DND-41 (cell line): ENCODE measurements around the gene MTX1.

Experiments used
- ATAC-seq: fragments of 200-7000 bp; cut with Tn5 transposase; 3 replicates; pipeline ENCODE4 v1.9.1; 2021; ENCODE audit warnings: low read depth; ENCODE audit not compliant: insufficient read depth
- DNase-seq: peaks from one replicate; pipeline ENCODE4 v3.0.0-alpha.2; 2020
- H2AFZ ChIP-seq: 2 replicates; pipeline ENCODE4 v1.6.0; 2012; ENCODE audit warnings: low read depth, low read length
- H3K27ac ChIP-seq: 2 replicates; pipeline ENCODE4 v1.5.1; 2012; ENCODE audit warnings: low read length, inconsistent platforms
- H3K27me3 ChIP-seq: fragments of 200-600 bp; sonication (generic); 2 replicates; pipeline ENCODE4 v1.6.0; 2012; ENCODE audit warnings: low read length, mild to moderate bottlenecking, inconsistent platforms; ENCODE audit not compliant: insufficient read depth, poor library complexity
- H3K36me3 ChIP-seq: 2 replicates; pipeline ENCODE4 v1.5.1; 2012; ENCODE audit warnings: low read length, inconsistent platforms; ENCODE audit not compliant: insufficient read depth
- H3K4me1 ChIP-seq: 2 replicates; pipeline ENCODE4 v1.5.1; 2012; ENCODE audit warnings: mild to moderate bottlenecking, low read length; ENCODE audit not compliant: insufficient read depth
- H3K4me2 ChIP-seq: 2 replicates; pipeline ENCODE4 v1.6.0; 2012; ENCODE audit warnings: mild to moderate bottlenecking, moderate library complexity, low read length, inconsistent platforms; ENCODE audit not compliant: insufficient read depth
- H3K4me3 ChIP-seq, 2 experiments: fragments of 200-600 bp in 1 of 2; shearing (Covaris generic) in 1 of 2; 2 replicates each; pipeline ENCODE4 v1.5.1; 2012 to 2016; ENCODE audit warnings: inconsistent platforms in 2 of 2, low read length in 2 of 2, mild to moderate bottlenecking in 2 of 2, low read depth in 1 of 2, moderate library complexity in 1 of 2
- H3K79me2 ChIP-seq: 2 replicates; pipeline ENCODE4 v1.6.0; 2012; ENCODE audit warnings: low read length, inconsistent platforms; ENCODE audit not compliant: insufficient read depth
- H3K9ac ChIP-seq: 2 replicates; pipeline ENCODE4 v1.6.0; 2012; ENCODE audit warnings: low read depth, mild to moderate bottlenecking, inconsistent platforms, low read length, moderate library complexity
- H3K9me3 ChIP-seq: 2 replicates; pipeline ENCODE4 v1.5.1; 2012; ENCODE audit warnings: low read length, moderate library complexity, mild to moderate bottlenecking, inconsistent platforms; ENCODE audit not compliant: insufficient read depth, severe bottlenecking
- H4K20me1 ChIP-seq: 2 replicates; pipeline ENCODE4 v1.6.0; 2012; ENCODE audit warnings: low read length; ENCODE audit not compliant: insufficient read depth
- CTCF ChIP-seq: IDR thresholded peaks from 2 replicates; pipeline ENCODE4 v1.5.1; 2012; ENCODE audit warnings: borderline replicate concordance, low read length, moderate library complexity, mild to moderate bottlenecking; ENCODE audit not compliant: poor library complexity, severe bottlenecking; ENCODE audit errors: extremely low read depth
- EZH2 ChIP-seq: IDR thresholded peaks from 3 replicates; pipeline ENCODE4 v1.6.1; 2012; ENCODE audit warnings: borderline replicate concordance, low read depth, mild to moderate bottlenecking, moderate library complexity, low read length, inconsistent platforms; ENCODE audit not compliant: severe bottlenecking

Gene MTX1

GRCh38 chr1:155175927-155176371, 32.5 kb upstream of the MTX1 start:
- no peak for ATAC-seq
- no peak overlapping the region for H3K4me3 ChIP-seq
- peaks cover 19% of the 10 kb centered on the region for H3K79me2 ChIP-seq
- no peaks in the 10 kb centered on the region for H4K20me1 ChIP-seq
- H3K27me3 ChIP-seq: no peaks in the 10 kb centered on the region
- no peak overlapping the region for H3K27ac ChIP-seq
- no peak for TF ChIP-seq CTCF
- no peak for TF ChIP-seq EZH2
- no peak overlapping the region for H2AFZ ChIP-seq
- DNase-seq: peak; percentile 37
- peaks cover 14% of the 10 kb centered on the region for H3K36me3 ChIP-seq
- peaks cover 52% of the 10 kb centered on the region for H3K4me1 ChIP-seq
- H3K9ac ChIP-seq: no peak overlapping the region
- H3K4me2 ChIP-seq: no peak overlapping the region
- no peaks in the 10 kb centered on the region for H3K9me3 ChIP-seq

GRCh38 chr1:155176544-155177071, 31.9 kb upstream of the MTX1 start:
- H2AFZ ChIP-seq: peak overlapping the region; percentile 73
- peaks cover 15% of the 10 kb centered on the region for H3K79me2 ChIP-seq
- H3K36me3 ChIP-seq: peaks cover 12% of the 10 kb centered on the region; the same call in 1 of the 2 replicates
- peak overlapping the region in 1 of 2 experiments; percentile 24; a peak in 2 of 4 replicates for H3K4me3 ChIP-seq
- DNase-seq: peak; percentile 89
- ATAC-seq: peak; percentile 69
- no peaks in the 10 kb centered on the region for H3K27me3 ChIP-seq
- H3K9ac ChIP-seq: peak overlapping the region; percentile 19; the same call in 1 of the 2 replicates
- peak overlapping the region; percentile 70 for H3K27ac ChIP-seq
- peaks cover 45% of the 10 kb centered on the region for H3K4me1 ChIP-seq
- H3K9me3 ChIP-seq: no peaks in the 10 kb centered on the region
- no peaks in the 10 kb centered on the region for H4K20me1 ChIP-seq
- peak; percentile 98 for TF ChIP-seq CTCF
- no peak for TF ChIP-seq EZH2
- peak overlapping the region; percentile 49 for H3K4me2 ChIP-seq

- H3K27ac ChIP-seq: peak overlapping the region; percentile 70
- no peaks in the 10 kb centered on the region for H3K27me3 ChIP-seq
- H3K4me2 ChIP-seq: peak overlapping the region; percentile 49
- TF ChIP-seq EZH2 (no peak), CTCF (no peak)
- peaks cover 38% of the 10 kb centered on the region for H3K4me1 ChIP-seq
- DNase-seq (no peak), ATAC-seq (no peak)
- peaks cover 7% of the 10 kb centered on the region for H3K79me2 ChIP-seq
- peak overlapping the region; percentile 19; the same call in 1 of the 2 replicates for H3K9ac ChIP-seq
- H4K20me1 ChIP-seq: no peaks in the 10 kb centered on the region
- H3K9me3 ChIP-seq: no peaks in the 10 kb centered on the region
- H2AFZ ChIP-seq: peak overlapping the region; percentile 73
- H3K4me3 ChIP-seq: peak overlapping the region in 1 of 2 experiments; percentile 24; a peak in 1 of 4 replicates
- H3K36me3 ChIP-seq: peaks cover 12% of the 10 kb centered on the region; the same call in 1 of the 2 replicates
These were observed 31.1 kb upstream of the MTX1 start for GRCh38 chr1:155177192-155177917.
